ENCODE measurements around the gene CXorf66. TPM values are rescaled to one million over a fixed set of nuclear protein-coding genes. Genes with fewer than 3 reads are reported as not detected.

Gene CXorf66
- not detected in 2 replicates for total RNA-seq (2011; cell fraction: chromatin; rRNA removed; ENCODE audit: low replicate concordance)
- total RNA-seq (2011; cell fraction: nucleolus; rRNA removed) = not detected in 2 replicates
- not detected in 2 replicates for total RNA-seq (2011; cell fraction: nucleoplasm; rRNA removed)
- total RNA-seq (2014; rRNA removed) (not detected in 2 replicates), total RNA-seq (2014; rRNA removed; fragmentation: Illumina TruSeq; extraction: Trizol) (not detected in 2 replicates), total RNA-seq (2015; rRNA removed; fragmentation: Illumina TruSeq; extraction: Trizol) (not detected in 2 replicates), total RNA-seq (2021) (not detected in 2 replicates), polyA plus RNA-seq (2011; rRNA removed) (not detected in 2 replicates), polyA plus RNA-seq (2014; fragmentation: Illumina TruSeq; extraction: Trizol) (not detected in 2 replicates), polyA plus RNA-seq (2014; fragmentation: Nextera tagmentation; extraction: Ambion mirVana) (not detected), polyA plus RNA-seq (2014; rRNA removed) (not detected in 2 replicates), polyA minus RNA-seq (2011; rRNA and poly(A)+ RNA removed) (not detected in 2 replicates), Bru-seq, nascent RNA (not detected), BruChase-seq, experiment 1, labeled RNA remaining after a 2-hour chase (not detected), BruChase-seq, experiment 2, labeled RNA remaining after a 6-hour chase (not detected)
- not detected in 2 replicates for polyA plus RNA-seq (2011; cell fraction: cytosol; rRNA removed)
- not detected in 2 replicates for polyA plus RNA-seq (2011; cell fraction: nucleus; rRNA removed)
- not detected in 2 replicates for polyA plus RNA-seq (2012)
- not detected in 2 replicates for polyA minus RNA-seq (2011; cell fraction: cytosol; rRNA and poly(A)+ RNA removed)
- not detected in 2 replicates for polyA minus RNA-seq (2011; cell fraction: nucleus; rRNA and poly(A)+ RNA removed)
- long read RNA-seq, experiment 1 = 0 reads
- long read RNA-seq, experiment 2 = 0 reads
- long read RNA-seq, experiment 3 = 0 reads

- ChIA-PET CTCF (ENCODE audit: low intra/inter-chr PET ratio) (no interaction called here), POLR2A (no interaction called here)
- H3K27me3 ChIP-seq (ENCODE audit: control insufficient read depth in 2 of 2, insufficient read depth in 2 of 2, low read length in 2 of 2) = no peaks in the 10 kb centered on the region
- no peaks in the 10 kb centered on the region for H3K9me3 ChIP-seq (replicated peaks; ENCODE audit: control insufficient read depth, insufficient read depth, low read depth, low read length)
- in situ Hi-C loops (cut with MboI) = no loop called here
- H4K20me1 ChIP-seq (replicated peaks; ENCODE audit: control insufficient read depth, insufficient read depth, low read length) = no peaks in the 10 kb centered on the region
- no peak within 1 kb of the TSS for H3K27ac ChIP-seq (ENCODE audit: extremely low read depth, low read depth, low read length)
- H3K4me2 ChIP-seq (ENCODE audit: insufficient read depth, low read length) = no peak within 1 kb of the TSS
- no peak for DNase-seq (ENCODE audit: extremely low read depth in 1 of 4, low spot score in 3 of 4)
- H2AFZ ChIP-seq (ENCODE audit: low read depth, low read length) = no peak within 1 kb of the TSS
- no peak for ATAC-seq
- H3K4me1 ChIP-seq (replicated peaks in 1 of 2; ENCODE audit: control insufficient read depth in 2 of 2, insufficient read depth in 2 of 2, low read length in 2 of 2) = no peaks in the 10 kb centered on the region
- H3K9ac ChIP-seq (ENCODE audit: insufficient read depth in 1 of 2, low read depth in 2 of 2, low read length in 2 of 2) = no peak within 1 kb of the TSS
- 9% methylated on average over 6 of the region's 7 CpGs for WGBS (ENCODE audit: insufficient coverage, low coverage, missing lambda C conversion rate)
- no peaks in the 10 kb centered on the region for H3K36me3 ChIP-seq (ENCODE audit: control insufficient read depth, insufficient read depth, low read length)
- no peak for FAIRE-seq
- H3K4me3 ChIP-seq = no peak within 1 kb of the TSS
- no peaks in the 10 kb centered on the region for H3K9me1 ChIP-seq (ENCODE audit: control insufficient read depth, insufficient read depth, low read length)
- no peaks in the 10 kb centered on the region for H3K79me2 ChIP-seq (ENCODE audit: control insufficient read depth, insufficient read depth, low read length)
- intact Hi-C loops (cut with micrococcal nuclease) = loop anchor here (10.0 kb wide), 1 partner anchor 381 kb away; no protein-coding TSS in a partner anchor
- BruUV-seq (replicated peaks) = no TSS peak
- no peak for TF ChIP-seq IRF1 (CRISPR knock-in tag; IDR thresholded peaks at IDR 0.05; ENCODE audit: borderline replicate concordance)
- TF ChIP-seq RBFOX2 (IDR thresholded peaks at IDR 0.05; ENCODE audit: low read depth, low read length) = no peak
- TF ChIP-seq ZFX (CRISPR knock-in tag; IDR thresholded peaks at IDR 0.05) = no peak
- no peak for TF ChIP-seq ZFP30 (CRISPR knock-in tag; IDR thresholded peaks at IDR 0.05; ENCODE audit: borderline replicate concordance)
- no peak for TF ChIP-seq PTRF (tag; IDR thresholded peaks at IDR 0.05)
- TF ChIP-seq GTF3C2 (IDR thresholded peaks at IDR 0.05; ENCODE audit: borderline replicate concordance, extremely low read depth, insufficient read length) = no peak
- TF ChIP-seq RBM17 (IDR thresholded peaks at IDR 0.05; ENCODE audit: borderline replicate concordance, low read depth, low read length) = no peak
- TF ChIP-seq ZNF146 (CRISPR knock-in tag; IDR thresholded peaks at IDR 0.05; ENCODE audit: unreplicated experiment) = no peak
- TF ChIP-seq FOXP4 (CRISPR knock-in tag; IDR thresholded peaks at IDR 0.05; ENCODE audit: borderline replicate concordance) = no peak
These were observed at the start of gene CXorf66 for GRCh38 chrX:139965421-139965820. TSS of gene CXorf66 (minus strand) at chrX:139965521. CDS start at chrX:139965496, 25 bp downstream.

Data from K562 (cell line).